WERI-Rb-1 (cell line): ENCODE data around the gene CHST11.

Experiments
- DNase-seq: peaks from one replicate; pipeline ENCODE4 v3.0.0-alpha.2; 2020
- H3K27ac ChIP-seq: fragments of 250-450 bp; sonication (Bioruptor Pico); 2 replicates; pipeline ENCODE4 v1.5.1; 2020; ENCODE audit warnings: mild to moderate bottlenecking, moderate library complexity
- H3K27me3 ChIP-seq: fragments of 250-450 bp; sonication (Bioruptor Pico); 2 replicates; pipeline ENCODE4 v1.5.1; 2021; ENCODE audit warnings: mild to moderate bottlenecking, low read depth, moderate library complexity; ENCODE audit not compliant: insufficient read depth, severe bottlenecking
- H3K36me3 ChIP-seq: fragments of 250-450 bp; sonication (Bioruptor Pico); 2 replicates; pipeline ENCODE4 v1.5.1; 2020; ENCODE audit warnings: mild to moderate bottlenecking, moderate library complexity
- H3K4me3 ChIP-seq: 2 replicates; pipeline ENCODE4 v1.5.1; 2011; ENCODE audit warnings: low read depth, mild to moderate bottlenecking, control low read depth, low read length
- H3K9me3 ChIP-seq: fragments of 250-450 bp; sonication (Bioruptor Pico); 2 replicates; pipeline ENCODE4 v1.5.1; 2021; ENCODE audit warnings: mild to moderate bottlenecking, moderate library complexity; ENCODE audit not compliant: severe bottlenecking
- TF ChIP-seq, protein P1 (sequence below): IDR thresholded peaks from 2 replicates; pipeline ENCODE4 v1.5.1; 2011; ENCODE audit warnings: low read depth, mild to moderate bottlenecking, control low read depth, inconsistent platforms, low read length

Gene CHST11

DNA sequence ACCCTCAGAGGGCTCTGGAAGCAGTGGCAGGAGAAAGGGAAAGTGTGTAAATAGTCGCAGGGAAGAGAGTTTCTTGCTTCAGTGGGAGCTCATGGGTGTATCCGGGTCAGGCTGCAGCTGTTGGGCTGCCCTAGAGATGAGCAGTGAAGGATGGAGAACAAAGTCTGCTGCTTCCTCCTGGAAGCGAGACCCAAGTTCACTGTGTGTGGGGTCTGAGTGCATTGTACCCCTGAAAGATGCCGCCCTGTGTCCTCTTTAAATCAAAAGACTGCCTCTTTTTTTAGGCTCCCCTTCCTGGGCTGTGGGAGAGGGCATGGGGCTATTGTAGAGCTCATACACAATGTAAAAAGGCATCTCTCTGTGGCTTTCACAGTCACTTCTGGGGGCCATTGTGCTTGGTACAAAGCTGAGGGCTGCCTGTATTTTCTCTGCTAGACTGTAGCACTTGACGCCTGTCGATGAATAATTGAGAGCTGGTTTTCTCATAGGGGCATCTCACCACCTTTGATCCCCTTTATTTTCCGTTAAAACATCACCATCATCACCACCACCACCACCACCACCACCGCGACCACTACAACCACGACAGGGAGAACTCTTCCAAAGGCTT, 16.7 kb downstream of the CHST11 start:
- H3K36me3 ChIP-seq, result no peaks in the 10 kb centered on the region
- H3K9me3 ChIP-seq, result no peaks in the 10 kb centered on the region
- H3K27me3 ChIP-seq, result no peaks in the 10 kb centered on the region
- DNase-seq, result no peak
- no peak overlapping the region for H3K4me3 ChIP-seq
- no peak overlapping the region for H3K27ac ChIP-seq
- TF ChIP-seq, protein P1, sequence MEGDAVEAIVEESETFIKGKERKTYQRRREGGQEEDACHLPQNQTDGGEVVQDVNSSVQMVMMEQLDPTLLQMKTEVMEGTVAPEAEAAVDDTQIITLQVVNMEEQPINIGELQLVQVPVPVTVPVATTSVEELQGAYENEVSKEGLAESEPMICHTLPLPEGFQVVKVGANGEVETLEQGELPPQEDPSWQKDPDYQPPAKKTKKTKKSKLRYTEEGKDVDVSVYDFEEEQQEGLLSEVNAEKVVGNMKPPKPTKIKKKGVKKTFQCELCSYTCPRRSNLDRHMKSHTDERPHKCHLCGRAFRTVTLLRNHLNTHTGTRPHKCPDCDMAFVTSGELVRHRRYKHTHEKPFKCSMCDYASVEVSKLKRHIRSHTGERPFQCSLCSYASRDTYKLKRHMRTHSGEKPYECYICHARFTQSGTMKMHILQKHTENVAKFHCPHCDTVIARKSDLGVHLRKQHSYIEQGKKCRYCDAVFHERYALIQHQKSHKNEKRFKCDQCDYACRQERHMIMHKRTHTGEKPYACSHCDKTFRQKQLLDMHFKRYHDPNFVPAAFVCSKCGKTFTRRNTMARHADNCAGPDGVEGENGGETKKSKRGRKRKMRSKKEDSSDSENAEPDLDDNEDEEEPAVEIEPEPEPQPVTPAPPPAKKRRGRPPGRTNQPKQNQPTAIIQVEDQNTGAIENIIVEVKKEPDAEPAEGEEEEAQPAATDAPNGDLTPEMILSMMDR, result no peak

DNA sequence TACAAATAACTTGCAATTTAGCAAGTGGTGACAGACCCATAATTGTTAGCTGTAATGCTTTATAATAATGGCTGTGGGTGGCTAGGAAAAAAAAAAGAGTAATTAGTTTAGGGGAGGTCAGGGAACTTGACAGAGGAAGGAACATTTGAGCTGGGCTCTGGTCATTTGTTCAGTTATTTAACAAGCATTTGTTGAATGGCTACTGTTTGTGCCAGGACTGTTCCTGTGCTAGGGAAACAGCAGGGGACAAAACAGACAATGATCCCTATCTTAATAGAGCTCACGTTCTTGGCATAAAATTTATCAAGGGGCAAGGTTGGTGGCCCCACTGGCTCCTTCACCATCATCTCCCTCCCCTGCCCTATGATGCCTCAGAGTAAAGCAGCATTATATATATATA, 18.5 kb downstream of the CHST11 start:
- Histone ChIP-seq H3K4me3 (no peak overlapping the region), H3K27me3 (no peaks in the 10 kb centered on the region), H3K27ac (no peak overlapping the region), H3K36me3 (no peaks in the 10 kb centered on the region), H3K9me3 (no peaks in the 10 kb centered on the region)
- TF ChIP-seq, protein P1, result no peak
- no peak for DNase-seq

GRCh38 chr12:104477510-104478390, 21.0 kb downstream of the CHST11 start:
- H3K9me3 ChIP-seq, result no peaks in the 10 kb centered on the region
- H3K36me3 ChIP-seq, result no peaks in the 10 kb centered on the region
- TF ChIP-seq, protein P1, result no peak
- H3K4me3 ChIP-seq, result no peak overlapping the region
- no peaks in the 10 kb centered on the region for H3K27me3 ChIP-seq
- no peak for DNase-seq
- no peak overlapping the region for H3K27ac ChIP-seq

- no peak overlapping the region for H3K27ac ChIP-seq
- DNase-seq, result no peak
- TF ChIP-seq, protein P1, result no peak
Observed at GRCh38 chr12:104478396-104479122, 21.8 kb downstream of the CHST11 start.

DNA sequence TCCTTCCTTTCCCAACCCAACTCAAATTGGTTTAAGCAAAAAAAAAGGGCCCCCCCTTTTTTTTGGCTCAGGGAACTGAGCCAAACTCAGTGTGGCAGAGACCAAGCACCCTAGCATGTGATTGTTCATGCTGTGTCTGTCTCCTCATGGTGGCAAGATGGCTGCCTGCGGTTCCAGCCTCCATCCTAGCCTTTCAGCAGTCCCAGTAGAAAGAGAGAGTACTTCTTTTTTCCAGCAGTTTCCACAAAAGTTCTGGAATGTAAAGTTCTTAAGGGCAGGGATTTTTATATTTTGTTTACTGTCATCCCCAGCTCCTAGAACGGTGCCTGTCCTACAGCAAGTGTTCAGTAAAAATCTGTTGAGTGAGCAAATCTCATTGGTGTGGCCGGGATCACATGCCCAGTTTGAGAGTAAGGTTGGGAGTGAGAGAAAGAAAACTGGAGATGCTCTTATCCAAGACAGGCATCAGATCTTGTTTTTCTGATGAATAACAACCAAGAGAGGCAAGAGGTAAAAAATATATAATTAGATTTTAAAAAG, 22.4 kb downstream of the CHST11 start:
- TF ChIP-seq, protein P1, result no peak
- no peaks in the 10 kb centered on the region for H3K9me3 ChIP-seq
- no peak for DNase-seq
- H3K36me3 ChIP-seq, result no peaks in the 10 kb centered on the region
- H3K27ac ChIP-seq, result no peak overlapping the region
- H3K27me3 ChIP-seq, result no peaks in the 10 kb centered on the region
- H3K4me3 ChIP-seq, result no peak overlapping the region

More at GRCh38 chr12:104478396-104479122, 21.8 kb downstream of the CHST11 start:
- no peaks in the 10 kb centered on the region for H3K36me3 ChIP-seq
- H3K9me3 ChIP-seq, result no peaks in the 10 kb centered on the region
- H3K4me3 ChIP-seq, result no peak overlapping the region
- H3K27me3 ChIP-seq, result no peaks in the 10 kb centered on the region
